WI38 (cell line): Measurements from ENCODE around the gene TSC2.

ENCODE experiments used
- H3K4me3 ChIP-seq: 2 replicates; pipeline ENCODE4 v1.5.1; 2011; ENCODE audit warnings: low read depth, mild to moderate bottlenecking, control low read depth, low read length
- TF ChIP-seq, protein P1 (sequence below): IDR thresholded peaks from 2 replicates; pipeline ENCODE4 v1.5.1; 2012; ENCODE audit warnings: low read depth, mild to moderate bottlenecking, control low read depth, low read length

TSC2 gene

DNA sequence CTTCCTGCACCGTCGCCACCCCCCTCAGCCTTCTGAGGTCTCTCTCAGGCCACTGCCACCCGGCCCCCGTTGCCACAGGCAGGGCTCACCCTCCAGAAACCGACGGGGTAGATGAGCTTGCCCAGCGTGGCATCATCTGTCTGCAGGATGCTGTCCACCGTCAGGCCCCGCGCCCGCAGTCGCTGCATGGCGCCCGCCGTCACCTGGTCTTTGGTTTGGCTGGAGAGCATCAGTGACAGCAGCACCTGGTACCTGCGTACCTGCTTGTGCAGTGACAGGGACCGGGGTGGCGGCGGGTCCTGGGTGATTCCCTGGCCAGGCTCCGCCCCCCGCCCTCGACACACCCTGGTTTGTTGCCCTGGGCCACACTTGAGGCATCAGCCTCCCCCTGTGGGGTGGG is 3.2 kb upstream of the TSC2 start:
- no peak overlapping the region for H3K4me3 ChIP-seq
- TF ChIP-seq, protein P1, sequence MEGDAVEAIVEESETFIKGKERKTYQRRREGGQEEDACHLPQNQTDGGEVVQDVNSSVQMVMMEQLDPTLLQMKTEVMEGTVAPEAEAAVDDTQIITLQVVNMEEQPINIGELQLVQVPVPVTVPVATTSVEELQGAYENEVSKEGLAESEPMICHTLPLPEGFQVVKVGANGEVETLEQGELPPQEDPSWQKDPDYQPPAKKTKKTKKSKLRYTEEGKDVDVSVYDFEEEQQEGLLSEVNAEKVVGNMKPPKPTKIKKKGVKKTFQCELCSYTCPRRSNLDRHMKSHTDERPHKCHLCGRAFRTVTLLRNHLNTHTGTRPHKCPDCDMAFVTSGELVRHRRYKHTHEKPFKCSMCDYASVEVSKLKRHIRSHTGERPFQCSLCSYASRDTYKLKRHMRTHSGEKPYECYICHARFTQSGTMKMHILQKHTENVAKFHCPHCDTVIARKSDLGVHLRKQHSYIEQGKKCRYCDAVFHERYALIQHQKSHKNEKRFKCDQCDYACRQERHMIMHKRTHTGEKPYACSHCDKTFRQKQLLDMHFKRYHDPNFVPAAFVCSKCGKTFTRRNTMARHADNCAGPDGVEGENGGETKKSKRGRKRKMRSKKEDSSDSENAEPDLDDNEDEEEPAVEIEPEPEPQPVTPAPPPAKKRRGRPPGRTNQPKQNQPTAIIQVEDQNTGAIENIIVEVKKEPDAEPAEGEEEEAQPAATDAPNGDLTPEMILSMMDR = no peak

DNA sequence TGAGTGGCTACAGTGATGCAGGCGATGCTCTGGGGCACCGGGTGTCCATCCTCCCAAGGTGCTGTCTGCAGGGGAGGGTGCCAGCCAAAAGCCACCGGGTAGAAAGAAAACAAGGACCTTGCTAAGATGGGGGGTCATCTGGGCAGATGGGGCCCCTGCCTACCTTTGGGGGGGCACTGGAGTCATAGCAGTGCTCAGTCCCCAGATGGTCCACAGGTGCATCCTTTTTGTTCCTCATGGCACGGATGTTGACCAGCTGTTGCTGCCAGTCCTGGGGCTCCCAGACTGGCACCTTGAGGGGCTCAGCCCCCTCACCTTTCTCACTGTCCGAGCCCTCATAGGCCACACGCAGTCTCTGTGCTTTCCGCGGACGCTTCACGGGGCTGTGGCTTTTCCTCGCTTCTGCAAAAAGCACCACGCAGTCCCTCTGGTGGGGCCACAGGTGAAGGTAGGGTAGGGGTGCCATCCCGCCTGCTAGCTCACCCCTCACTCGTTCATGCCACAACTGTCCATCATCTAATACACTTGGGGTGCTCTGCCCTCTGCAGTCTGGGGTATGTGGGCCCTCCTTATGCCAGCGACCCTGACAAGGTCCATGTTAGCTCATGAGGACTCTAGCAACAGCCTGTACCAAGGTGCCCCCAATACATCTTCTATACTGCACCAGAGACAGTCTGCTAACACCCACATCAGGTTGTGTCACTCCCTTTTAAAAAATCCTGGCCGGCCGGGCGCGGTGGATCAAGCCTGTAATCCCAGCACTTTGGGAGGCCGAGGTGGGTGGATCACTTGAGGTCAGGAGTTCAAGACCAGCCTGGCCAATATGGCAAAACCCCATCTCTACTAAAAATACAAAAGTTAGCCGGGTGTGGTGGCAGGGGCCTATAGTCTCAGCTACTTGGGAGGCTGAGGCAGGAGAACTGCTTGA is 1.6 kb upstream of the TSC2 start:
- H3K4me3 ChIP-seq = peak overlapping the region; percentile 67
- TF ChIP-seq, protein P1 = no peak

DNA sequence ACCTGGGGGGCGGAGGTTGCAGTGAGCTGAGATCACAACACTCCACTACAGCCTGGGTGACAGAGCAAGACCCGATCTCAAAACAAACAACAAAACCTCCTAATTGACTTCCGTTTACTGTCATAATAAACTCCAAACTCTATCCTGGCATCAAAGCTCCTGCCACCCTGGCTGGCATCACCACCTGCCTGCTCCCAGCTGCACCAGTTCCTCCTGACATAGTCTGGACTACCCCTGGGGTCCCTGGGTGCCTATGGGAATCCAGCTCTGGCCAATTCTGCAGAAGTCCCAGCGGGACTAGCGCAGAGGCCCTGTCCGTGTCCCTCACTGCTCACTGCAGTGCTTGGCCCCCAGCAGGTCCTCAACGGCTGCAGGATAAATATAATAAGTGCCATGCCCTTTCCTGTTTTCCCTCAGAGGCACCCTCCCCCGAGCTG is 874 bp upstream of the TSC2 start:
- H3K4me3 ChIP-seq = peak overlapping the region; percentile 67
- TF ChIP-seq, protein P1 = no peak

DNA sequence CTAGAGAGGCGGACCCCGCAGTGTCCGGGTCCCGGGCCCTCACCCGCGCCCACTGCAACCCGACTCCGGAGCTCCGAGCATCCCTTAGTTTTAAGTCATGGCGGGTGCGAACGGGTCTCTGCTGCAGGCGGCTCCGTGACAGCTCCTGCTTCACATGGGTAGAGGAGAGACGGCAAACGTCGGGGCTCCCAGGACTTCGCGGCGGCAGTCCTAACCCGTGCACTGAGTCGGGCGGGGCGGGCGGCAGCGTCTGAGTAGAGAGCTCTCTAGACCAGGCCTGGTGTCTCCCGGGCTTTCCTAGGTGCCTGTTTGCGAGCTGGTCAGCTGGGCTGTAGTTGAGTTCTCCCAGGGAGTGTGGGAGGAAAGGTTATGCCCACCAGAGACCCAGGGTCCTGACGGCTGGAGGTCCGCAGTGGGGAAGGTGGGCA is 345 bp downstream of the TSC2 start:
- H3K4me3 ChIP-seq = peak overlapping the region; percentile 67
- TF ChIP-seq, protein P1 = no peak

DNA sequence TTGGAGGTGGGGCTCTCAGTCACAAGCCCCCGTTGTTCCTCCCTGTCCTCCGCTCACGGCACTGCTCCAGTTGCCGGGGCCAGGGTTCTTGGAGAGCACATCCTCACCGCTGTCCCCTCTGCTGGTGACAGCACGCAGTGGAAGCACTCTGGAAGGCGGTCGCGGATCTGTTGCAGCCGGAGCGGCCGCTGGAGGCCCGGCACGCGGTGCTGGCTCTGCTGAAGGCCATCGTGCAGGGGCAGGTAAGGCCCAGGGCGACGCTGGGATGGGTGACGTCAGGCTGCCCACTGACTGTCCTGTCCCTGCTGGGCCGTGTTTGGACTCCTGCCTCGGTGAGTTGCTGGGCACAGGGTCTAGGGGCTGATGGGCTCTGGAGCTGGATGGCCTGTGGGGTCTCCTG is 5.4 kb downstream of the TSC2 start:
- TF ChIP-seq, protein P1 = no peak

DNA sequence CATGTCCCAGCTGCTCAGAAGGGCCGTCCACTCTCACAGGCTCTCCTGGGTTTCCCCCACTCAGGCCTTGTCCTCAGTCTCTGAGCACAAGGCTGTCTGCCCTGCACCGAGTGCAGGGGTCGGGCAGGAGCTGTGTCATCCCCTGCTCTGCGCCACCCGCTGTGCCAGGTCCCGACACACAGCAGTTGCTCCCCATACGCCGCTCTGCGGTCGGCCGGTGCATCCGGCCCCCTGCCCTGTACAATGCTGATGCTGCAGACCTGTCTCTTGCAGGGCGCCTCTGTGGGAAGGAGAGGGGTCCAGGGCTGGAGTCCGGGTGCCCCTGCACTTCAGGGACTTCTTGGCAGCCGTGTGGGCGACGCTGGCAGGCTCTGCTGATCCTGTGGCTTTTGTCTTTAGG is 6.1 kb downstream of the TSC2 start:
- TF ChIP-seq, protein P1 = no peak
- no peak overlapping the region for H3K4me3 ChIP-seq

More for the DNA sequence above, 5.4 kb downstream of the TSC2 start:
- no peak overlapping the region for H3K4me3 ChIP-seq

DNA sequence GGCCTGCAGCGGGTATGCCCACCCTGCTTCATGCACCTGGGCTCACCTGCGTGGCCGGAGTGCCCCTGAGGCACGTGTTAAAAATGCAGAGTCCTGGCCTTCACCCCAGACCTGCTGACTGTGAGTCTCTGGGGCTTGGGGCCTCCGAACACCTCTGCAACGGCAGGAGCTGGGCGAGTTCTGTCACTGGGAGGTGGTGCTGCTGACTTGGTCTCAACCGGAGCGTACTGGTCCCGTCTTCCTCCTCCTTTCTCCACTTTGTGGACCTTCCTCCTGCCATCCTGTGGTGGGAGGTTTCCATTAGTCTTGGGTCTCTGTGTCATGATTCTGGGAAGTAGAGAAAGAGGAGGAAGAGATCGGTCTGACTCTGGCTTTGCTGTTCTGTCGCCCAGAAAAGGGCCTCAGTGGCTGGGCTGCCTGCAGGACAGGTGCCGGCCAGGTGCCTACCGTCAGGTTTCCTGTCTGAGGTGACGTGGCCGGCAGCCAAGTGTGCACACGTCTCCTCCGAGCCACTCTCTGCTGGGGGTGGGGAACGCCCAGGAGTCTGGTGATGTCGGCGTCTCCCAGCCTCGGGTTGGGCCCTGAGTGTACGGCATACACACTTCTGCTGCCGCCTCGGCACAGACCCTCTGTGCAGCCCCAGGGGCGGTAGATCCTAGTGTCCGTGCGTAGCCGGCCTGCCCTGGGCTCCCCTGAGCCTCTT is 6.9 kb downstream of the TSC2 start:
- H3K4me3 ChIP-seq = no peak overlapping the region
- TF ChIP-seq, protein P1 = no peak
